Measurements from ENCODE around the gene CXXC5. TPM values are rescaled to one million over a fixed set of nuclear protein-coding genes. Genes with fewer than 3 reads are reported as not detected.

The CXXC5 gene
- total and polyA plus RNA-seq, 9 of the 15 experiments (the other 6 are each of a cell fraction or from before 2014, with no cell fraction given): 1.9 to 123 (median 45.8) TPM

DNA sequence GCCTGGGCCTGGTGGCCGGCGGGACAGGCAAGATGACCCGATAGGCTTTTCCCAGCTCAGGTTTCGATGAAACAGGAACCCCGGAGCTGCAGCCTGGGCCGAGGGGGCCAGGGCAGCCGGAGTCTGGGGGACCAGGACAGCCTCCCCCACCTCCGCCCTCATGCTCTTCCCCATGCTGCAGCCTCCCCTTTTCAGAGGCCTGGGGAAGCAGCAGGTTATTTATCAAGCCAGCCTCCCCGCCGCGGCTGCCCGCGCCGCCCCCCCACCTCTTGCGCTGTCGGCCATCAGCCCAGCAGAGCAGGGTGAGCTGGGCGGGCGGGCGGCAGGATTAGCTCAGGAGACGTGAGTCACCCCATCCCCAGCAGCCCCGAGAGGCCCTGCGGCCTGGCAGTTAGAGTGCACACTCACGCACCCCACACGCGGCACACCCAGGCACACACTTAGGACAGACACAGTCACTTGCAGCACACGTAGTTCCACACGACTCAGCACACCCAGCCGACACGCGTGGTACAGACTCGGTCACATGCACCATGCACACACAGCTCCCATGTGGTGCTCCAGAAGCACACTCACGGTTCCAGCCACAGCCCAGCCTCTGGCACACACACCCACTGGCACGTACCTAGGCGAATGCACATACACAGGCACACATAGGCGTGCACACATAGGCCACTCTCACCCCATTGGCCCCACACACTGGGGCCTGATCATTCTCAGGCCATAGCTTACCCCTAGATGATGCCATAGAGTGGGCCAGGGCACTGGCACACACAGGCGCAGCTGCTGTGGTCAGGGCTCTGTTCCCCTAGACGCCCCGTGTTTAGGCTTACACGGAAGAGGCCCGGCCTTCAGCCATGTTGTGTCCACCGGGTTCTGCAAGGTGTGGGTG, 13.0 kb downstream of the CXXC5 start (continued):
- TF ChIP-seq, protein P1, sequence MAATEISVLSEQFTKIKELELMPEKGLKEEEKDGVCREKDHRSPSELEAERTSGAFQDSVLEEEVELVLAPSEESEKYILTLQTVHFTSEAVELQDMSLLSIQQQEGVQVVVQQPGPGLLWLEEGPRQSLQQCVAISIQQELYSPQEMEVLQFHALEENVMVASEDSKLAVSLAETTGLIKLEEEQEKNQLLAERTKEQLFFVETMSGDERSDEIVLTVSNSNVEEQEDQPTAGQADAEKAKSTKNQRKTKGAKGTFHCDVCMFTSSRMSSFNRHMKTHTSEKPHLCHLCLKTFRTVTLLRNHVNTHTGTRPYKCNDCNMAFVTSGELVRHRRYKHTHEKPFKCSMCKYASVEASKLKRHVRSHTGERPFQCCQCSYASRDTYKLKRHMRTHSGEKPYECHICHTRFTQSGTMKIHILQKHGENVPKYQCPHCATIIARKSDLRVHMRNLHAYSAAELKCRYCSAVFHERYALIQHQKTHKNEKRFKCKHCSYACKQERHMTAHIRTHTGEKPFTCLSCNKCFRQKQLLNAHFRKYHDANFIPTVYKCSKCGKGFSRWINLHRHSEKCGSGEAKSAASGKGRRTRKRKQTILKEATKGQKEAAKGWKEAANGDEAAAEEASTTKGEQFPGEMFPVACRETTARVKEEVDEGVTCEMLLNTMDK (IDR thresholded peaks at IDR 0.05; ENCODE audit: borderline replicate concordance, insufficient read depth, low read depth, low read length, poor library complexity, severe bottlenecking): no peak
- TF ChIP-seq ZEB2 (IDR thresholded peaks at IDR 0.05) (peak; percentile 62; the same call in 1 of the 2 replicates), KLF16 (IDR thresholded peaks at IDR 0.05) (no peak), FIP1L1 (IDR thresholded peaks at IDR 0.05; ENCODE audit: low read depth, low read length, poor library complexity, severe bottlenecking) (peak; percentile 65), ZBTB1 (CRISPR knock-in tag; IDR thresholded peaks at IDR 0.05; ENCODE audit: borderline replicate concordance, low read depth) (no peak), CCNT2 (IDR thresholded peaks at IDR 0.05; ENCODE audit: borderline replicate concordance, extremely low read depth, insufficient read length, low read depth, low read length) (peak; percentile 95), TEAD1 (CRISPR knock-in tag; IDR thresholded peaks at IDR 0.05) (peak; percentile 34 to 46; a peak in 1 of 4 replicates), RBM39 (optimal IDR thresholded peaks at IDR 0.05; ENCODE audit: low read depth, low read length) (no peak), ZNF165 (CRISPR knock-in tag; IDR thresholded peaks at IDR 0.05; ENCODE audit: borderline replicate concordance) (no peak), PHF21A (IDR thresholded peaks at IDR 0.05; ENCODE audit: borderline replicate concordance, low read depth) (peak; percentile 68; the same call in 1 of the 2 replicates), FOS (IDR thresholded peaks at IDR 0.05; ENCODE audit: extremely low read depth, insufficient read length) (peak; percentile 37), TARDBP (IDR thresholded peaks at IDR 0.05) (0 out of 2 replicates have a peak, but pooled peaks have one; percentile 43), ETV1 (tag; conservative IDR thresholded peaks at IDR 0.05; ENCODE audit: low read depth) (no peak), KLF10 (CRISPR knock-in tag; IDR thresholded peaks at IDR 0.05) (no peak), HNRNPLL (IDR thresholded peaks at IDR 0.05; ENCODE audit: low read depth, low read length, poor library complexity, severe bottlenecking) (peak; percentile 50), SNIP1 (IDR thresholded peaks at IDR 0.05; ENCODE audit: low read depth) (no peak), SRSF1 (IDR thresholded peaks at IDR 0.05; ENCODE audit: low read depth, low read length) (no peak), PTTG1 (tag; IDR thresholded peaks at IDR 0.05; ENCODE audit: low read depth) (no peak), ETS2 (tag; IDR thresholded peaks at IDR 0.05; ENCODE audit: borderline replicate concordance, poor library complexity, severe bottlenecking) (no peak)
- TF ChIP-seq, protein P2, sequence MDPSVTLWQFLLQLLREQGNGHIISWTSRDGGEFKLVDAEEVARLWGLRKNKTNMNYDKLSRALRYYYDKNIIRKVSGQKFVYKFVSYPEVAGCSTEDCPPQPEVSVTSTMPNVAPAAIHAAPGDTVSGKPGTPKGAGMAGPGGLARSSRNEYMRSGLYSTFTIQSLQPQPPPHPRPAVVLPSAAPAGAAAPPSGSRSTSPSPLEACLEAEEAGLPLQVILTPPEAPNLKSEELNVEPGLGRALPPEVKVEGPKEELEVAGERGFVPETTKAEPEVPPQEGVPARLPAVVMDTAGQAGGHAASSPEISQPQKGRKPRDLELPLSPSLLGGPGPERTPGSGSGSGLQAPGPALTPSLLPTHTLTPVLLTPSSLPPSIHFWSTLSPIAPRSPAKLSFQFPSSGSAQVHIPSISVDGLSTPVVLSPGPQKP (CRISPR knock-in tag; IDR thresholded peaks at IDR 0.05): no peak
- TF ChIP-seq, protein P3, sequence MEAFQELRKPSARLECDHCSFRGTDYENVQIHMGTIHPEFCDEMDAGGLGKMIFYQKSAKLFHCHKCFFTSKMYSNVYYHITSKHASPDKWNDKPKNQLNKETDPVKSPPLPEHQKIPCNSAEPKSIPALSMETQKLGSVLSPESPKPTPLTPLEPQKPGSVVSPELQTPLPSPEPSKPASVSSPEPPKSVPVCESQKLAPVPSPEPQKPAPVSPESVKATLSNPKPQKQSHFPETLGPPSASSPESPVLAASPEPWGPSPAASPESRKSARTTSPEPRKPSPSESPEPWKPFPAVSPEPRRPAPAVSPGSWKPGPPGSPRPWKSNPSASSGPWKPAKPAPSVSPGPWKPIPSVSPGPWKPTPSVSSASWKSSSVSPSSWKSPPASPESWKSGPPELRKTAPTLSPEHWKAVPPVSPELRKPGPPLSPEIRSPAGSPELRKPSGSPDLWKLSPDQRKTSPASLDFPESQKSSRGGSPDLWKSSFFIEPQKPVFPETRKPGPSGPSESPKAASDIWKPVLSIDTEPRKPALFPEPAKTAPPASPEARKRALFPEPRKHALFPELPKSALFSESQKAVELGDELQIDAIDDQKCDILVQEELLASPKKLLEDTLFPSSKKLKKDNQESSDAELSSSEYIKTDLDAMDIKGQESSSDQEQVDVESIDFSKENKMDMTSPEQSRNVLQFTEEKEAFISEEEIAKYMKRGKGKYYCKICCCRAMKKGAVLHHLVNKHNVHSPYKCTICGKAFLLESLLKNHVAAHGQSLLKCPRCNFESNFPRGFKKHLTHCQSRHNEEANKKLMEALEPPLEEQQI (IDR thresholded peaks at IDR 0.05): no peak

Measured in K562 (cell line).